Stromal cell of bone marrow (primary cell): ENCODE results near the gene FIBIN.
"Not testable (repeated sequence)": the region's sequence is repeated elsewhere in the genome, so short reads cannot be mapped to it uniquely, and the experiment has no call there.

Experiments used
- DNase-seq: peaks from one replicate; pipeline ENCODE4 v3.0.0-alpha.2; 2012; ENCODE audit warnings: low read depth

FIBIN gene

GRCh38 chr11:26977209-26977608 is 16.7 kb upstream of the FIBIN start:
- DNase-seq: not testable (repeated sequence)

GRCh38 chr11:26983645-26984044 is 10.3 kb upstream of the FIBIN start:
- DNase-seq: no peak

GRCh38 chr11:26985470-26985869 is 8.4 kb upstream of the FIBIN start:
- no peak for DNase-seq

GRCh38 chr11:26985943-26986342 is 8.0 kb upstream of the FIBIN start:
- no peak for DNase-seq

- DNase-seq: no peak
Measured at GRCh38 chr11:26987272-26987671, 6.6 kb upstream of the FIBIN start.

- DNase-seq: no peak
Measured at GRCh38 chr11:26987731-26988130, 6.2 kb upstream of the FIBIN start.

GRCh38 chr11:26992031-26992541 is 1.8 kb upstream of the FIBIN start:
- peak; percentile 85 for DNase-seq

GRCh38 chr11:26994631-26995095 is 751 bp downstream of the FIBIN start:
- DNase-seq: no peak

- DNase-seq: no peak
Measured at GRCh38 chr11:26995701-26996460, 2.0 kb downstream of the FIBIN start.

GRCh38 chr11:26997378-26997777 is 3.5 kb downstream of the FIBIN start:
- DNase-seq: no peak

GRCh38 chr11:27001136-27001730 is 7.3 kb downstream of the FIBIN start:
- peak; percentile 56 for DNase-seq

GRCh38 chr11:27002431-27002830 is 8.5 kb downstream of the FIBIN start:
- no peak for DNase-seq

GRCh38 chr11:27002838-27003237 is 8.9 kb downstream of the FIBIN start:
- no peak for DNase-seq

GRCh38 chr11:27004103-27004502 is 10.2 kb downstream of the FIBIN start:
- no peak for DNase-seq

- DNase-seq: no peak
Measured at GRCh38 chr11:27008811-27009535, 15.1 kb downstream of the FIBIN start.

- DNase-seq: no peak
Measured at GRCh38 chr11:27011560-27012233, 17.8 kb downstream of the FIBIN start.

GRCh38 chr11:27012234-27012921 is 18.5 kb downstream of the FIBIN start:
- no peak for DNase-seq

- DNase-seq: no peak
Measured at GRCh38 chr11:27013781-27014361, 20.0 kb downstream of the FIBIN start.

GRCh38 chr11:27018902-27019529 is 25.1 kb downstream of the FIBIN start:
- no peak for DNase-seq

GRCh38 chr11:27020751-27021150 is 26.8 kb downstream of the FIBIN start:
- no peak for DNase-seq
